NCI-H510A (cell line): ENCODE results near the gene SEMA3G.

Experiments used
- DNase-seq: peaks from one replicate; lab custom pipeline; 2025; lab: John Stamatoyannopoulos, UW

Gene SEMA3G

DNA sequence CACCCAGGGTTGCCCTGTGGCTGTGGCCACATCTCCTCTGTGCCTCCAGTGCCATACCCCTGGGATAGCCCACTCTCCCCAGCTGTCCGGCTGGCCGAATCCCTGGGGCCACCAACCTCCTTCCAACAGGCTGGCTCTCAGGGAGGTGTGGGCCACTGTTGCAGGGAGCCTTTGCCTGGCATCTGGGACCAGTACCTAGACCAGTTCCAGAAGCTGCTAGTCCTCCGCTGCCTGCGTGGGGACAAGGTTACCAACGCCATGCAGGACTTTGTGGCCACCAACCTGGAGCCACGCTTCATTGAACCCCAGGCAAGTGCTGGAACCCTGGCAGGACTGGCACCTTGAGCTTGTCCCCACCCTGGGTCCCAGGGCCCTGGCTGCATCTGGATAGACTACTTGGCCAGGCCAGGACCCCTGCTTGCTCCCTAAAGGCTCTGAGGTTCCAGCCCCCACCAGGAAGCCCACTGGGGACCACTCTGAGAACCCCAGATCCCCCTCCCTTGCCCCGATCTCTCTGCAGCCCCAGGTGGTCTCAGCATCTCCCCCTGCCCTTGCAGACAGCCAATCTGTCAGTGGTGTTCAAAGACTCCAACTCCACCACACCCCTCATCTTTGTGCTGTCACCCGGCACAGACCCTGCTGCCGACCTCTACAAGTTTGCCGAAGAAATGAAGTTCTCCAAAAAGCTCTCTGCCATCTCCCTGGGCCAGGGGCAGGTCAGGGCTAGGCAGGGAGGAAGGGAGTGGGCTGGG, 50.0 kb downstream of the SEMA3G start:
- no peak for DNase-seq

- DNase-seq, result no peak
These were observed 50.8 kb downstream of the SEMA3G start for GRCh38 chr3:52393959-52394670.

GRCh38 chr3:52393131-52393807, 51.6 kb downstream of the SEMA3G start:
- DNase-seq, result no peak

GRCh38 chr3:52392216-52392930, 52.5 kb downstream of the SEMA3G start:
- no peak for DNase-seq

GRCh38 chr3:52391096-52391495, 53.8 kb downstream of the SEMA3G start:
- DNase-seq, result no peak

DNA sequence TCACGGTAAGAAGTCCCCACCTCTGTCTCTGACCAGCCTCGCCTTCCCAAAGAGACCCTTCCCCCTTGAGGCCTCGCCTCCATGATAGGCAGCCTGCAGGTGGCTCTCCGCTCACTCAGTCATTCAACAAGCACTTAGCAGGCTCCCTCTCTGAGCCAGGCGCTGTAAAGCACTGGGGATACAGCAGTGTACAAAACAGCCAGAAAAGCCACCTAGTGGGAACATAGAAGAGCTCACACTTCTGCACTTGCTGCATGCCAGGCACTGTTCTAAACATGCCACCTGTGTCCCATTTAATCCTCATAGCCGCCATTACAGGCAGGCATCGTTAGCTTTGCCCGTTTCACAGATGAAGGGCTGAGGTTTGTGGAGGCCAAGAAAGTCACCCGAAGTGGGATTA, 56.0 kb downstream of the SEMA3G start:
- no peak for DNase-seq

GRCh38 chr3:52388348-52388821, 56.5 kb downstream of the SEMA3G start:
- DNase-seq, result no peak

GRCh38 chr3:52387481-52387880, 57.4 kb downstream of the SEMA3G start:
- no peak for DNase-seq

DNA sequence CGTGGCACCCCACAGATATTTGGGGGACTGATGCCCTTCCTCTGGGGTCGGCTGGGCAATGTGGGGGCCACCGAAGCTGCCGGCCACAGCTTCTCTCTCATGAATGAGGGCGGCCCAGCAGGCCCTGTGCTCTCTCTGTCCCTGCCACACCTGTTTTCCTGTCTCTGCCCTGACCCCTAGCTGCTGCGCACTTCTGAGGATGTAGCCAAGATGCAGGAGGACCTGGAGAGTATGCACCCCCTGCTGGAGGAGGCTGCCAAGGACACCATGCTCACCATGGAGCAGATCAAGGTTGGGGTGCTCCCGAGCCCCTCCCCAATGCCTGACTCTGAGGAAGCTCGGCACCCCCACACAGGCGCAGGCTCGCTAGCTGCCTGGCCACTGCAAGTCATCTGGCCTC, 59.7 kb downstream of the SEMA3G start:
- no peak for DNase-seq

- no peak for DNase-seq
These were observed 60.7 kb downstream of the SEMA3G start for GRCh38 chr3:52384019-52384761.

GRCh38 chr3:52383446-52383845, 61.5 kb downstream of the SEMA3G start:
- no peak for DNase-seq
